H9 (cell line): ENCODE data around the gene CCR8. TPM values are rescaled to one million over a fixed set of nuclear protein-coding genes. Genes with fewer than 3 reads are reported as not detected.

Experiments
- DNase-seq: peaks from one replicate; pipeline ENCODE4 v3.0.0-alpha.2; 2017
- H2AFZ ChIP-seq: one replicate; pipeline ENCODE4 v1.6.1; 2013; ENCODE audit warnings: mild to moderate bottlenecking, low read length, control low read depth, moderate library complexity
- H2AK5ac ChIP-seq: 2 replicates; pipeline ENCODE4 v1.6.1; 2013; ENCODE audit warnings: low read length, control low read depth, mixed read lengths; ENCODE audit not compliant: insufficient read length
- H2BK120ac ChIP-seq: one replicate; pipeline ENCODE4 v1.6.1; 2013; ENCODE audit warnings: low read depth, mild to moderate bottlenecking, low read length, control low read depth, inconsistent platforms; ENCODE audit not compliant: poor library complexity, severe bottlenecking
- H2BK12ac ChIP-seq: 2 replicates; pipeline ENCODE4 v1.6.1; 2013; ENCODE audit warnings: low read length, control low read depth, mixed read lengths, low read depth; ENCODE audit not compliant: insufficient read length
- H2BK15ac ChIP-seq: 2 replicates; pipeline ENCODE4 v1.6.1; 2013; ENCODE audit warnings: low read depth, low read length, control low read depth
- H2BK20ac ChIP-seq: one replicate; pipeline ENCODE4 v1.6.1; 2013; ENCODE audit warnings: low read depth, mild to moderate bottlenecking, low read length, control low read depth, inconsistent platforms; ENCODE audit not compliant: poor library complexity, severe bottlenecking
- H2BK5ac ChIP-seq: 2 replicates; pipeline ENCODE4 v1.6.1; 2013; ENCODE audit warnings: low read length, control low read depth, mixed read lengths; ENCODE audit not compliant: insufficient read length
- H3K14ac ChIP-seq: 2 replicates; pipeline ENCODE4 v1.6.1; 2013; ENCODE audit warnings: low read length, control low read depth; ENCODE audit not compliant: insufficient read depth
- H3K18ac ChIP-seq: 2 replicates; pipeline ENCODE4 v1.6.1; 2013; ENCODE audit warnings: low read depth, mild to moderate bottlenecking, mixed read lengths, low read length, control low read depth; ENCODE audit not compliant: insufficient read length
- H3K23ac ChIP-seq: 2 replicates; pipeline ENCODE4 v1.6.1; 2013; ENCODE audit warnings: low read length, control low read depth, mixed read lengths, low read depth; ENCODE audit not compliant: insufficient read length
- H3K23me2 ChIP-seq: 2 replicates; pipeline ENCODE4 v1.6.1; 2013; ENCODE audit warnings: low read depth, mild to moderate bottlenecking, mixed read lengths, low read length, control low read depth; ENCODE audit not compliant: insufficient read length, poor library complexity, severe bottlenecking
- H3K27ac ChIP-seq: 2 replicates; pipeline ENCODE4 v1.5.1; 2013; ENCODE audit warnings: low read length, control low read depth, mixed read lengths, low read depth; ENCODE audit not compliant: insufficient read length
- H3K27me3 ChIP-seq: 2 replicates; pipeline ENCODE4 v1.6.1; 2013; ENCODE audit warnings: low read length, control low read depth, inconsistent platforms; ENCODE audit not compliant: insufficient read depth
- H3K4ac ChIP-seq: 2 replicates; pipeline ENCODE4 v1.6.1; 2013; ENCODE audit warnings: low read depth, mild to moderate bottlenecking, control low read depth, inconsistent platforms, low read length, moderate library complexity
- H3K4me1 ChIP-seq: 2 replicates; pipeline ENCODE4 v1.6.1; 2013; ENCODE audit warnings: low read length, control low read depth, inconsistent platforms; ENCODE audit not compliant: insufficient read depth
- H3K4me2 ChIP-seq: 2 replicates; pipeline ENCODE4 v1.6.1; 2013; ENCODE audit warnings: low read length, control low read depth, mixed read lengths; ENCODE audit not compliant: insufficient read length, insufficient read depth
- H3K56ac ChIP-seq: 2 replicates; pipeline ENCODE4 v1.6.1; 2013; ENCODE audit warnings: low read depth, mild to moderate bottlenecking, mixed read lengths, low read length, control low read depth; ENCODE audit not compliant: insufficient read length
- H3K79me1 ChIP-seq: 2 replicates; pipeline ENCODE4 v1.6.1; 2013; ENCODE audit warnings: low read depth, mild to moderate bottlenecking, moderate library complexity, low read length, control low read depth, inconsistent platforms; ENCODE audit not compliant: insufficient read depth, poor library complexity, severe bottlenecking
- H3K79me2 ChIP-seq: 2 replicates; pipeline ENCODE4 v1.6.1; 2013; ENCODE audit warnings: low read length, control low read depth, inconsistent platforms; ENCODE audit not compliant: insufficient read depth
- H3K9ac ChIP-seq: 2 replicates; pipeline ENCODE4 v1.6.1; 2013; ENCODE audit warnings: low read length, control low read depth, mixed read lengths; ENCODE audit not compliant: insufficient read length; ENCODE audit errors: extremely low read depth
- H3K9me3 ChIP-seq: one replicate; pipeline ENCODE4 v1.6.1; 2013; ENCODE audit warnings: low read depth, low read length, inconsistent platforms; ENCODE audit not compliant: control insufficient read depth
- H3T11ph ChIP-seq: one replicate; pipeline ENCODE4 v1.6.1; 2013; ENCODE audit warnings: mild to moderate bottlenecking, low read length, control low read depth, inconsistent platforms
- H4K20me1 ChIP-seq: one replicate; pipeline ENCODE4 v1.6.1; 2013; ENCODE audit not compliant: control insufficient read depth, insufficient read length, insufficient read depth
- H4K5ac ChIP-seq: 2 replicates; pipeline ENCODE4 v1.6.1; 2013; ENCODE audit warnings: low read depth, mild to moderate bottlenecking, mixed read lengths, low read length, control low read depth; ENCODE audit not compliant: insufficient read length
- H4K8ac ChIP-seq: replicated peaks from 2 replicates; pipeline ENCODE4 v1.6.1; 2013; ENCODE audit warnings: low read length, control low read depth, mixed read lengths, low read depth; ENCODE audit not compliant: insufficient read length
- H4K91ac ChIP-seq: 2 replicates; pipeline ENCODE4 v1.6.1; 2013; ENCODE audit warnings: low read depth, mild to moderate bottlenecking, moderate library complexity, mixed read lengths, low read length, control low read depth; ENCODE audit not compliant: insufficient read length
- H3K27ac Mint-ChIP-seq, 3 experiments: 2 replicates in 2 of 3; 3 replicates in 1 of 3; pipeline ENCODE4 v1.8.0; 2020 to 2021; ENCODE audit warnings: mixed read lengths in 3 of 3, mild to moderate bottlenecking in 1 of 3, moderate library complexity in 1 of 3
- H3K27me3 Mint-ChIP-seq: 2 replicates; pipeline ENCODE4 v1.8.0; 2021; ENCODE audit warnings: low read depth, mild to moderate bottlenecking, moderate library complexity, mixed read lengths
- H3K36me3 Mint-ChIP-seq, 3 experiments: 2 replicates in 2 of 3; 3 replicates in 1 of 3; pipeline ENCODE4 v1.8.0; 2020 to 2021; ENCODE audit warnings: low read depth in 3 of 3, mixed read lengths in 3 of 3; ENCODE audit not compliant: insufficient read depth in 1 of 3
- H3K4me1 Mint-ChIP-seq, 2 experiments: 2 replicates each; pipeline ENCODE4 v1.8.0; 2020; ENCODE audit warnings: mixed read lengths in 2 of 2
- H3K4me3 Mint-ChIP-seq, 2 experiments: 2 replicates in 1 of 2; 3 replicates in 1 of 2; pipeline ENCODE4 v1.8.0; 2020 to 2021; ENCODE audit warnings: mild to moderate bottlenecking in 2 of 2, mixed read lengths in 2 of 2, moderate library complexity in 1 of 2
- H3K9me3 Mint-ChIP-seq, 2 experiments: 2 replicates in 1 of 2; 3 replicates in 1 of 2; pipeline ENCODE4 v1.8.0; 2020; ENCODE audit warnings: mild to moderate bottlenecking in 2 of 2, mixed read lengths in 2 of 2, moderate library complexity in 1 of 2
- WGBS: extraction: QIAGEN DNeasy Blood & Tissue Kit; methylation state at CpG from one replicate; pipeline ENCODE4 v1.1.7; 2013; ENCODE audit warnings: missing lambda C conversion rate, low lambda C conversion rate, mixed read lengths; ENCODE audit not compliant: insufficient read length; ENCODE audit errors: extremely low coverage; 5-methylcytosine and 5-hydroxymethylcytosine counted together
- total RNA-seq: library from RNA; stranded (reverse); gene quantifications from 2 replicates; pipeline ENCODE4 v1.2.1, GENCODE V29; 2021
- TF ChIP-seq, protein P1 (sequence below): fragments of 200-600 bp; sonication (generic); conservative IDR thresholded peaks from 3 replicates; pipeline ENCODE4 v1.8.0; 2021; ENCODE audit warnings: antibody characterized with exemption, mild to moderate bottlenecking

Gene CCR8
- total RNA-seq, 1 experiment from 2014 or later: 0.31 TPM

- no peak overlapping the region for H3K9ac ChIP-seq
- no peak overlapping the region for H2BK5ac ChIP-seq
- no peak overlapping the region for H2BK120ac ChIP-seq
- no peaks in the 10 kb centered on the region for H3K27me3 ChIP-seq
- Mint-ChIP-seq H3K36me3 (no peaks in the 10 kb centered on the region; a peak in 1 of 7 replicates), H3K27me3 (no peaks in the 10 kb centered on the region), H3K27ac (no peak overlapping the region), H3K4me3 (no peak overlapping the region), H3K9me3 (peaks cover 2 to 4% of the 10 kb centered on the region in 2 experiments; a peak in 2 of 5 replicates), H3K4me1 (peaks cover 17 to 18% of the 10 kb centered on the region in 2 experiments)
- H3K27ac ChIP-seq: no peak overlapping the region
- H2AFZ ChIP-seq: no peak overlapping the region
- H2AK5ac ChIP-seq: no peak overlapping the region
- H3K18ac ChIP-seq: no peak overlapping the region
- H3K4me1 ChIP-seq: no peaks in the 10 kb centered on the region; the same call in 1 of the 2 replicates
- no peak overlapping the region for H3K14ac ChIP-seq
- no peaks in the 10 kb centered on the region for H3K79me1 ChIP-seq
- no peaks in the 10 kb centered on the region for H3K9me3 ChIP-seq
- no peak for DNase-seq
- H3K4ac ChIP-seq: no peak overlapping the region
- no peak overlapping the region for H4K8ac ChIP-seq
- H3T11ph ChIP-seq: no peak overlapping the region
- no peak overlapping the region for H3K56ac ChIP-seq
- no peak overlapping the region for H2BK12ac ChIP-seq
- H2BK20ac ChIP-seq: no peak overlapping the region
- no peaks in the 10 kb centered on the region for H4K20me1 ChIP-seq
- WGBS: no CpG with 5 or more reads among the region's 2 CpGs
- TF ChIP-seq, protein P1, sequence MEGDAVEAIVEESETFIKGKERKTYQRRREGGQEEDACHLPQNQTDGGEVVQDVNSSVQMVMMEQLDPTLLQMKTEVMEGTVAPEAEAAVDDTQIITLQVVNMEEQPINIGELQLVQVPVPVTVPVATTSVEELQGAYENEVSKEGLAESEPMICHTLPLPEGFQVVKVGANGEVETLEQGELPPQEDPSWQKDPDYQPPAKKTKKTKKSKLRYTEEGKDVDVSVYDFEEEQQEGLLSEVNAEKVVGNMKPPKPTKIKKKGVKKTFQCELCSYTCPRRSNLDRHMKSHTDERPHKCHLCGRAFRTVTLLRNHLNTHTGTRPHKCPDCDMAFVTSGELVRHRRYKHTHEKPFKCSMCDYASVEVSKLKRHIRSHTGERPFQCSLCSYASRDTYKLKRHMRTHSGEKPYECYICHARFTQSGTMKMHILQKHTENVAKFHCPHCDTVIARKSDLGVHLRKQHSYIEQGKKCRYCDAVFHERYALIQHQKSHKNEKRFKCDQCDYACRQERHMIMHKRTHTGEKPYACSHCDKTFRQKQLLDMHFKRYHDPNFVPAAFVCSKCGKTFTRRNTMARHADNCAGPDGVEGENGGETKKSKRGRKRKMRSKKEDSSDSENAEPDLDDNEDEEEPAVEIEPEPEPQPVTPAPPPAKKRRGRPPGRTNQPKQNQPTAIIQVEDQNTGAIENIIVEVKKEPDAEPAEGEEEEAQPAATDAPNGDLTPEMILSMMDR: no peak
- H3K23me2 ChIP-seq: no peaks in the 10 kb centered on the region
- H4K5ac ChIP-seq: no peak overlapping the region
- H4K91ac ChIP-seq: no peak overlapping the region
- H3K23ac ChIP-seq: no peak overlapping the region
- no peak overlapping the region for H2BK15ac ChIP-seq
- no peak overlapping the region for H3K4me2 ChIP-seq
- no peaks in the 10 kb centered on the region for H3K79me2 ChIP-seq
Observed at GRCh38 chr3:39323494-39323893, 6.0 kb upstream of the CCR8 start.
